ENCODE results near the gene DLGAP4. TPM values are rescaled to one million over a fixed set of nuclear protein-coding genes. Genes with fewer than 3 reads are reported as not detected.

The DLGAP4 gene
- total and polyA plus RNA-seq, 2 of the 8 experiments (the other 6 are each of a cell fraction or from before 2014, with no cell fraction given): 41.2 to 57.2 TPM

- TF ChIP-seq CREB1 (IDR thresholded peaks at IDR 0.05) (no peak), SP2 (IDR thresholded peaks at IDR 0.05; ENCODE audit: low read length) (no peak)
Observed at GRCh38 chr20:36455972-36456625, 150.0 kb downstream of the DLGAP4 start (continued).

Measured in H1 (cell line).